Thymus (tissue), 14 donors: Measurements from ENCODE around the gene CMC2. TPM values are rescaled to one million over a fixed set of nuclear protein-coding genes. Genes with fewer than 3 reads are reported as not detected.

Source experiments
- DNase-seq, 9 donors: peaks; one replicate each; pipeline ENCODE4 v3.0.0-alpha.2; 2013; ENCODE audit warnings: low spot score in 9 of 9, low read depth in 6 of 9, missing footprints in 1 of 9
- H3K27ac ChIP-seq, 2 donors: one replicate each; pipeline ENCODE4 v1.5.1; 2013; ENCODE audit warnings: control low read depth in 1 of 2, low read depth in 1 of 2, low read length in 1 of 2, mild to moderate bottlenecking in 1 of 2, moderate library complexity in 1 of 2
- H3K27me3 ChIP-seq, 2 donors: one replicate each; pipeline ENCODE4 v1.5.1; 2013; ENCODE audit warnings: low read length in 1 of 2; ENCODE audit not compliant: control insufficient read depth in 2 of 2, insufficient read depth in 1 of 2
- H3K36me3 ChIP-seq, 2 donors: one replicate each; pipeline ENCODE4 v1.5.1; 2013; ENCODE audit warnings: low read length in 1 of 2, mild to moderate bottlenecking in 1 of 2, moderate library complexity in 1 of 2; ENCODE audit not compliant: control insufficient read depth in 2 of 2, insufficient read depth in 2 of 2
- H3K4me1 ChIP-seq, 2 donors: one replicate each; pipeline ENCODE4 v1.5.1; 2013; ENCODE audit warnings: low read length in 2 of 2; ENCODE audit not compliant: control insufficient read depth in 2 of 2, insufficient read depth in 2 of 2
- H3K4me3 ChIP-seq, 2 donors: one replicate each; pipeline ENCODE4 v1.5.1; 2013; ENCODE audit warnings: low read length in 2 of 2, control low read depth in 1 of 2, mild to moderate bottlenecking in 1 of 2
- H3K9me3 ChIP-seq, 2 donors: one replicate each; pipeline ENCODE4 v1.5.1; 2013; ENCODE audit warnings: low read length in 1 of 2, mild to moderate bottlenecking in 1 of 2; ENCODE audit not compliant: control insufficient read depth in 2 of 2, insufficient read depth in 1 of 2
- WGBS: extraction: QIAGEN DNeasy Blood & Tissue Kit; methylation state at CpG from one replicate; pipeline ENCODE4 v1.1.7; 2013; 5-methylcytosine and 5-hydroxymethylcytosine counted together
- long read RNA-seq, 10 donors: transcript quantifications; one replicate each; lab custom pipeline, GENCODE V29; 2026
- polyA plus RNA-seq: library from polyadenylated mRNA; stranded (reverse); fragments of 200-250 nt; gene quantifications from one replicate; pipeline ENCODE4 v1.2.3, GENCODE V29; 2013
- total RNA-seq: library from RNA; stranded (reverse); fragments of 120-200 nt; gene quantifications from one replicate; pipeline ENCODE4 v1.2.4, GENCODE V29; 2013
- donor health status: healthy.

CMC2 gene
- 58.5 TPM for total RNA-seq
- polyA plus RNA-seq: 94.3 TPM
- long read RNA-seq, donor 1, full-length matches to known transcripts: 4 of 4 reads
- long read RNA-seq, donor 1, partial matches to known transcripts: 0 of 4 reads
- long read RNA-seq, donor 1, other reads (novel, unspliced or antisense): 0 of 4 reads
- long read RNA-seq, donor 2: 0 reads
- long read RNA-seq, donor 3, full-length matches to known transcripts: 72 of 94 reads
- long read RNA-seq, donor 3, partial matches to known transcripts: 0 of 94 reads
- long read RNA-seq, donor 3, other reads (novel, unspliced or antisense): 22 of 94 reads
- long read RNA-seq, donor 4, full-length matches to known transcripts: 11 of 11 reads
- long read RNA-seq, donor 4, partial matches to known transcripts: 0 of 11 reads
- long read RNA-seq, donor 4, other reads (novel, unspliced or antisense): 0 of 11 reads
- long read RNA-seq, donor 5, full-length matches to known transcripts: 68 of 82 reads
- long read RNA-seq, donor 5, partial matches to known transcripts: 0 of 82 reads
- long read RNA-seq, donor 5, other reads (novel, unspliced or antisense): 14 of 82 reads
- long read RNA-seq, donor 6, full-length matches to known transcripts: 36 of 43 reads
- long read RNA-seq, donor 6, partial matches to known transcripts: 0 of 43 reads
- long read RNA-seq, donor 6, other reads (novel, unspliced or antisense): 7 of 43 reads
- long read RNA-seq, donor 7, full-length matches to known transcripts: 45 of 72 reads
- long read RNA-seq, donor 7, partial matches to known transcripts: 13 of 72 reads
- long read RNA-seq, donor 7, other reads (novel, unspliced or antisense): 14 of 72 reads
- long read RNA-seq, donor 8, full-length matches to known transcripts: 10 of 10 reads
- long read RNA-seq, donor 8, partial matches to known transcripts: 0 of 10 reads
- long read RNA-seq, donor 8, other reads (novel, unspliced or antisense): 0 of 10 reads
- long read RNA-seq, donor 9, full-length matches to known transcripts: 32 of 39 reads
- long read RNA-seq, donor 9, partial matches to known transcripts: 0 of 39 reads
- long read RNA-seq, donor 9, other reads (novel, unspliced or antisense): 7 of 39 reads
- long read RNA-seq, donor 10, full-length matches to known transcripts: 22 of 22 reads
- long read RNA-seq, donor 10, partial matches to known transcripts: 0 of 22 reads
- long read RNA-seq, donor 10, other reads (novel, unspliced or antisense): 0 of 22 reads

- Histone ChIP-seq H3K27ac (peak within 1 kb of the TSS; percentile 97 to 99), H3K27me3 (no peaks in the 10 kb centered on the region), H3K4me1 (peaks cover 20 to 25% of the 10 kb centered on the region in 2 donors), H3K4me3 (peak within 1 kb of the TSS; percentile 81 to 97), H3K9me3 (no peaks in the 10 kb centered on the region), H3K36me3 (peaks cover 4% of the 10 kb centered on the region in 2 donors)
- under 1% methylated on average over 75 of the region's 75 CpGs for WGBS
- DNase-seq: peak; percentile 97 to 100 (median 99)
These were observed at the start of gene CMC2, which contains the start of gene CENPN for GRCh38 chr16:81006813-81007695. Gene CMC2, minus strand, starts transcription at chr16:81006885. Its CDS starts 9,491 bp downstream, at chr16:80997394. Gene CENPN, plus strand, starts transcription at chr16:81007214. Its CDS starts 4,726 bp downstream, at chr16:81011940.

- Histone ChIP-seq H3K9me3 (peaks cover 0 to 4% of the 10 kb centered on the region in 2 donors), H3K4me1 (no peaks in the 10 kb centered on the region), H3K27me3 (no peaks in the 10 kb centered on the region), H3K27ac (no peak overlapping the region), H3K36me3 (no peaks in the 10 kb centered on the region), H3K4me3 (no peak overlapping the region)
- 93% methylated on average over 11 of the region's 11 CpGs for WGBS
- DNase-seq: no peak
These were observed 47.1 kb upstream of the CMC2 start for GRCh38 chr16:81053761-81054160.

- no peak for DNase-seq
- Histone ChIP-seq H3K36me3 (peaks cover 36 to 49% of the 10 kb centered on the region in 2 donors), H3K4me1 (peaks cover 0 to 3% of the 10 kb centered on the region in 2 donors), H3K27me3 (no peaks in the 10 kb centered on the region), H3K9me3 (peaks cover 0 to 1% of the 10 kb centered on the region in 2 donors), H3K4me3 (no peak overlapping the region), H3K27ac (no peak overlapping the region)
- WGBS: over 99% methylated on average over 2 of the region's 2 CpGs
These were observed 36.1 kb upstream of the CMC2 start for GRCh38 chr16:81042821-81043220.

- 98% methylated on average over 4 of the region's 4 CpGs for WGBS
- no peak overlapping the region for H3K4me3 ChIP-seq
- no peaks in the 10 kb centered on the region for H3K27me3 ChIP-seq
- DNase-seq: no peak
- peaks cover 6 to 7% of the 10 kb centered on the region in 2 donors for H3K4me1 ChIP-seq
- peaks cover 36 to 49% of the 10 kb centered on the region in 2 donors for H3K36me3 ChIP-seq
- no peak overlapping the region for H3K27ac ChIP-seq
- no peaks in the 10 kb centered on the region for H3K9me3 ChIP-seq
These were observed 35.0 kb upstream of the CMC2 start for GRCh38 chr16:81041696-81042095.

- Histone ChIP-seq H3K36me3 (peaks cover 34 to 48% of the 10 kb centered on the region in 2 donors), H3K4me1 (peaks cover 9 to 12% of the 10 kb centered on the region in 2 donors), H3K4me3 (no peak overlapping the region), H3K9me3 (no peaks in the 10 kb centered on the region), H3K27me3 (no peaks in the 10 kb centered on the region), H3K27ac (no peak overlapping the region)
- WGBS: 96% methylated on average over 5 of the region's 5 CpGs
- DNase-seq: no peak
These were observed 34.2 kb upstream of the CMC2 start for GRCh38 chr16:81040842-81041241.

GRCh38 chr16:81040131-81040530 is 33.4 kb upstream of the CMC2 start:
- no peak overlapping the region for H3K27ac ChIP-seq
- peaks cover 33 to 41% of the 10 kb centered on the region in 2 donors for H3K36me3 ChIP-seq
- 96% methylated on average over 2 of the region's 2 CpGs for WGBS
- H3K9me3 ChIP-seq: no peaks in the 10 kb centered on the region
- no peaks in the 10 kb centered on the region for H3K27me3 ChIP-seq
- no peak for DNase-seq
- H3K4me3 ChIP-seq: no peak overlapping the region
- peaks cover 11 to 12% of the 10 kb centered on the region in 2 donors for H3K4me1 ChIP-seq

GRCh38 chr16:81036751-81037350 is 30.2 kb upstream of the CMC2 start:
- 47% methylated on average over 10 of the region's 10 CpGs for WGBS
- peaks cover 11 to 16% of the 10 kb centered on the region in 2 donors for H3K36me3 ChIP-seq
- peak in 1 of 9 donors; percentile 6 for DNase-seq
- H3K4me1 ChIP-seq: peaks cover 11 to 12% of the 10 kb centered on the region in 2 donors
- no peak overlapping the region for H3K27ac ChIP-seq
- H3K4me3 ChIP-seq: peak overlapping the region; percentile 56 to 88
- no peaks in the 10 kb centered on the region for H3K9me3 ChIP-seq
- H3K27me3 ChIP-seq: no peaks in the 10 kb centered on the region
